GM12892 (cell line): Measurements from ENCODE around the gene FICD.

Experiments used
- POLR2A ChIP-seq: IDR thresholded peaks from 2 replicates; pipeline ENCODE4 v1.6.1; 2011; ENCODE audit warnings: low read depth, low read length, control low read depth
- POLR2AphosphoS5 ChIP-seq: IDR thresholded peaks from 2 replicates; pipeline ENCODE4 v1.6.1; 2011; ENCODE audit warnings: low read depth, low read length, control low read depth

- TF ChIP-seq POLR2A (no peak), POLR2AphosphoS5 (no peak)
Measured at GRCh38 chr12:108477055-108477880, 37.8 kb upstream of the FICD start.
